ENCODE data around the gene BICDL2. TPM values are rescaled to one million over a fixed set of nuclear protein-coding genes. Genes with fewer than 3 reads are reported as not detected.

Gene BICDL2
- total and polyA plus RNA-seq, 2 of the 4 experiments (the other 2 are of a cell fraction), result 0.17 to 0.18 TPM

- in situ Hi-C loops (cut with MboI; ENCODE audit: low sequenced_read_pairs) (no loop called here), intact Hi-C loops (cut with micrococcal nuclease) (no loop called here), dilution Hi-C loops (cut with HindIII; ENCODE audit: low sequenced_read_pairs, unreplicated experiment) (no loop called here)
- H3K9me3 ChIP-seq (ENCODE audit: control insufficient read depth, insufficient read depth, low read length), result no peaks in the 10 kb centered on the region
- H3K18ac ChIP-seq (ENCODE audit: low read depth, low read length), result no peak overlapping the region
- no peak overlapping the region; the same call in 1 of the 2 replicates for H3K14ac ChIP-seq (replicated peaks; ENCODE audit: low read depth, low read length)
- no peaks in the 10 kb centered on the region for H3K27me3 ChIP-seq (ENCODE audit: control insufficient read depth, insufficient read depth, low read length)
- no peak overlapping the region for H2AK9ac ChIP-seq (replicated peaks; ENCODE audit: low read depth, low read length, poor library complexity)
- peaks cover 6% of the 10 kb centered on the region for H3K4me1 ChIP-seq (ENCODE audit: control insufficient read depth, insufficient read depth, low read length)
- H2BK20ac ChIP-seq (ENCODE audit: low read depth, low read length), result no peak overlapping the region
- ChIA-PET CTCF (interaction anchor here (0.6 kb wide), 1 partner anchor 566 kb away, joined by 3 read pairs; no protein-coding TSS in a partner anchor), POLR2A (ENCODE audit: unreplicated experiment) (interaction anchor here (0.7 kb wide), 1 partner anchor 260 kb away, joined by 3 read pairs; the partner anchor contains the start of gene PRSS27)
- no peaks in the 10 kb centered on the region for H4K20me1 ChIP-seq (ENCODE audit: insufficient read depth, low read length)
- peak overlapping the region; percentile 57; the same call in 1 of the 2 replicates for H3K9ac ChIP-seq (ENCODE audit: low read depth, low read length)
- H3K4ac ChIP-seq (ENCODE audit: low read depth, low read length), result peak overlapping the region; percentile 61; the same call in 1 of the 2 replicates
- H4K5ac ChIP-seq (ENCODE audit: low read depth, low read length), result no peak overlapping the region
- H4K8ac ChIP-seq (ENCODE audit: low read depth in 2 of 2, low read length in 2 of 2), result no peak overlapping the region
- H3K23ac ChIP-seq (ENCODE audit: low read depth, low read length), result 0 out of 2 replicates have a peak overlapping the region, but pooled peaks have one; percentile 35
- WGBS, 2 experiments (ENCODE audit: extremely low coverage in 2 of 2, insufficient read length in 1 of 2), result 2% methylated on average over 10 of the region's 43 CpGs; no CpG with 5 or more reads in 1 of the 2 experiments
- peak overlapping the region; percentile 65; the same call in 1 of the 2 replicates for H2AK5ac ChIP-seq (ENCODE audit: low read depth, low read length)
- no peak overlapping the region for H2BK120ac ChIP-seq (ENCODE audit: low read depth, low read length)
- no peaks in the 10 kb centered on the region for H3K36me3 ChIP-seq (ENCODE audit: control insufficient read depth, insufficient read depth, low read length)
- peak overlapping the region; percentile 85 for H3K4me2 ChIP-seq (ENCODE audit: low read depth, low read length)
- no peak overlapping the region for H2BK15ac ChIP-seq (ENCODE audit: low read depth, low read length)
- H4K91ac ChIP-seq (ENCODE audit: insufficient read depth, low read depth, low read length), result no peak overlapping the region
- peak overlapping the region; percentile 51; the same call in 1 of the 2 replicates for H3K27ac ChIP-seq (ENCODE audit: insufficient read depth, low read length)
- H2AFZ ChIP-seq (replicated peaks; ENCODE audit: low read length, poor library complexity), result peak overlapping the region; percentile 98
- peaks cover 14 to 22% of the 10 kb centered on the region in 2 experiments for H3K79me1 ChIP-seq (ENCODE audit: low read depth in 1 of 2, low read length in 2 of 2)
- BruUV-seq (replicated peaks), result no TSS peak
- no peak for ATAC-seq (ENCODE audit: low read depth)
- H3K56ac ChIP-seq (ENCODE audit: extremely low read depth, insufficient read depth, low read length), result no peak overlapping the region
- H3K4me3 ChIP-seq (ENCODE audit: insufficient read depth, low read depth, low read length), result peak overlapping the region; percentile 94
- DNase-seq, result peak; percentile 2
- TF ChIP-seq BHLHE40 (IDR thresholded peaks at IDR 0.05; ENCODE audit: low read depth, low read length) (no peak), USF2 (IDR thresholded peaks at IDR 0.05; ENCODE audit: low read depth, low read length) (no peak), RAD21 (IDR thresholded peaks at IDR 0.05; ENCODE audit: low read length) (no peak), SMC3 (IDR thresholded peaks at IDR 0.05; ENCODE audit: low read depth, low read length) (no peak), RCOR1 (IDR thresholded peaks at IDR 0.05; ENCODE audit: insufficient replicate concordance, low read length) (no peak), RFX5 (IDR thresholded peaks at IDR 0.05; ENCODE audit: low read depth, low read length) (no peak)
- H3K9me1 ChIP-seq (ENCODE audit: insufficient read depth, low read length), result 0 out of 2 replicates have a peak, but pooled peaks cover 4% of the 10 kb centered on the region
- H2BK5ac ChIP-seq (ENCODE audit: low read depth, low read length, poor library complexity, severe bottlenecking), result no peak overlapping the region
Measured at GRCh38 chr16:2979669-2980226, 57.0 kb downstream of the BICDL2 start.

Small RNAs within 50 kb of the gene (microRNA-seq; reads per million reads assigned to microRNA genes)
- gene LINC00514 (ENCODE audit: insufficient read depth, insufficient read length), result not detected
- not detected for gene RNU1-22P (ENCODE audit: insufficient read depth, insufficient read length)

Small RNAs within 50 kb of the gene (small RNA-seq; reads per million reads assigned to genes)
- 0 reads per million in 5 experiments for gene LINC00514
- 0 to 4.8 (median 0.15) reads per million in 5 experiments for gene RNU1-22P

Other genes starting within 250 kb of the BICDL2 start
- not detected in 2 replicates for gene PRSS33, start 249.4 kb downstream of the BICDL2 start, total RNA-seq (2012; rRNA removed)
- gene PRSS33, start 249.4 kb downstream of the BICDL2 start, polyA plus RNA-seq (2012; rRNA removed), result not detected in 2 replicates
- gene PRSS41, start 238.5 kb downstream of the BICDL2 start, total RNA-seq (2012; rRNA removed), result not detected in 2 replicates
- not detected in 2 replicates for gene PRSS41, start 238.5 kb downstream of the BICDL2 start, polyA plus RNA-seq (2012; rRNA removed)
- gene PRSS21, start 219.7 kb downstream of the BICDL2 start, total RNA-seq (2012; rRNA removed), result not detected in 2 replicates
- gene PRSS21, start 219.7 kb downstream of the BICDL2 start, polyA plus RNA-seq (2012; rRNA removed), result 0.21 and 0.47 TPM in 2 replicates
- 0.28 and 0.54 TPM in 2 replicates for gene ZG16B, start 206.6 kb downstream of the BICDL2 start, total RNA-seq (2012; rRNA removed)
- gene ZG16B, start 206.6 kb downstream of the BICDL2 start, polyA plus RNA-seq (2012; rRNA removed), result 0.46 and 0.65 TPM in 2 replicates
- gene PRSS22, start 178.8 kb downstream of the BICDL2 start, total RNA-seq (2012; rRNA removed), result not detected in 2 replicates
- gene PRSS22, start 178.8 kb downstream of the BICDL2 start, polyA plus RNA-seq (2012; rRNA removed), result not detected in 2 replicates
- gene FLYWCH2, start 153.7 kb downstream of the BICDL2 start, total RNA-seq (2012; rRNA removed), result 42.3 and 48.9 TPM in 2 replicates
- 66.3 and 77.2 TPM in 2 replicates for gene FLYWCH2, start 153.7 kb downstream of the BICDL2 start, polyA plus RNA-seq (2012; rRNA removed)
- gene FLYWCH1, start 125.0 kb downstream of the BICDL2 start, total RNA-seq (2012; rRNA removed), result 14.3 and 16.1 TPM in 2 replicates
- 25.2 and 32.3 TPM in 2 replicates for gene FLYWCH1, start 125.0 kb downstream of the BICDL2 start, polyA plus RNA-seq (2012; rRNA removed)
- gene KREMEN2, start 72.7 kb downstream of the BICDL2 start, total RNA-seq (2012; rRNA removed), result not detected in 2 replicates
- 0.03 and 0.11 TPM in 2 replicates for gene KREMEN2, start 72.7 kb downstream of the BICDL2 start, polyA plus RNA-seq (2012; rRNA removed)
- gene PAQR4, start 67.6 kb downstream of the BICDL2 start, total RNA-seq (2012; rRNA removed), result 2.2 TPM in 2 replicates
- gene PAQR4, start 67.6 kb downstream of the BICDL2 start, polyA plus RNA-seq (2012; rRNA removed), result 10.0 and 10.1 TPM in 2 replicates
- 1.8 and 2.8 TPM in 2 replicates for gene PKMYT1, start 56.5 kb downstream of the BICDL2 start, total RNA-seq (2012; rRNA removed)
- gene PKMYT1, start 56.5 kb downstream of the BICDL2 start, polyA plus RNA-seq (2012; rRNA removed), result 14.9 and 18.7 TPM in 2 replicates
- gene CLDN9, start 24.0 kb downstream of the BICDL2 start, total RNA-seq (2012; rRNA removed), result not detected in 2 replicates
- 0.05 TPM in 1 of 2 replicates, not detected in the other for gene CLDN9, start 24.0 kb downstream of the BICDL2 start, polyA plus RNA-seq (2012; rRNA removed)
- not detected in 2 replicates for gene CLDN6, start 18.8 kb downstream of the BICDL2 start, total RNA-seq (2012; rRNA removed)
- gene CLDN6, start 18.8 kb downstream of the BICDL2 start, polyA plus RNA-seq (2012; rRNA removed), result 0.07 and 0.14 TPM in 2 replicates
- 103 and 118 TPM in 2 replicates for gene TNFRSF12A, start 16.6 kb downstream of the BICDL2 start, total RNA-seq (2012; rRNA removed)
- 304 and 346 TPM in 2 replicates for gene TNFRSF12A, start 16.6 kb downstream of the BICDL2 start, polyA plus RNA-seq (2012; rRNA removed)
- gene HCFC1R1, start 13.0 kb downstream of the BICDL2 start, total RNA-seq (2012; rRNA removed), result 7.2 and 9.7 TPM in 2 replicates
- 57.9 and 121 TPM in 2 replicates for gene HCFC1R1, start 13.0 kb downstream of the BICDL2 start, polyA plus RNA-seq (2012; rRNA removed)
- gene THOC6, start 12.9 kb downstream of the BICDL2 start, total RNA-seq (2012; rRNA removed), result 16.1 and 16.8 TPM in 2 replicates
- 23.1 and 26.0 TPM in 2 replicates for gene THOC6, start 12.9 kb downstream of the BICDL2 start, polyA plus RNA-seq (2012; rRNA removed)
- not detected in 2 replicates for gene MMP25, start 9.6 kb upstream of the BICDL2 start, total RNA-seq (2012; rRNA removed)
- gene MMP25, start 9.6 kb upstream of the BICDL2 start, polyA plus RNA-seq (2012; rRNA removed), result 0.07 TPM in 2 replicates
- 21.7 and 25.6 TPM in 2 replicates for gene IL32, start 28.7 kb upstream of the BICDL2 start, total RNA-seq (2012; rRNA removed)
- gene IL32, start 28.7 kb upstream of the BICDL2 start, polyA plus RNA-seq (2012; rRNA removed), result 95.7 and 99.9 TPM in 2 replicates
- not detected in 2 replicates for gene ZSCAN10, start 62.4 kb upstream of the BICDL2 start, total RNA-seq (2012; rRNA removed)
- gene ZSCAN10, start 62.4 kb upstream of the BICDL2 start, polyA plus RNA-seq (2012; rRNA removed), result not detected in 2 replicates
- gene ZNF205, start 75.6 kb upstream of the BICDL2 start, total RNA-seq (2012; rRNA removed), result 8.2 and 8.3 TPM in 2 replicates
- 12.7 and 14.5 TPM in 2 replicates for gene ZNF205, start 75.6 kb upstream of the BICDL2 start, polyA plus RNA-seq (2012; rRNA removed)
- gene ZNF213, start 98.1 kb upstream of the BICDL2 start, total RNA-seq (2012; rRNA removed), result 0.56 and 0.72 TPM in 2 replicates
- gene ZNF213, start 98.1 kb upstream of the BICDL2 start, polyA plus RNA-seq (2012; rRNA removed), result 4.0 and 4.1 TPM in 2 replicates
- gene OR1F1, start 151.3 kb upstream of the BICDL2 start, total RNA-seq (2012; rRNA removed), result not detected in 2 replicates
- gene OR1F1, start 151.3 kb upstream of the BICDL2 start, polyA plus RNA-seq (2012; rRNA removed), result 0.12 and 0.27 TPM in 2 replicates
- gene ZNF200, start 198.2 kb upstream of the BICDL2 start, total RNA-seq (2012; rRNA removed), result 7.5 and 8.3 TPM in 2 replicates
- 2.8 and 3.7 TPM in 2 replicates for gene ZNF200, start 198.2 kb upstream of the BICDL2 start, polyA plus RNA-seq (2012; rRNA removed)
- gene MEFV, start 219.7 kb upstream of the BICDL2 start, total RNA-seq (2012; rRNA removed), result not detected in 2 replicates
- gene MEFV, start 219.7 kb upstream of the BICDL2 start, polyA plus RNA-seq (2012; rRNA removed), result not detected in 2 replicates
- 36.1 and 40.3 TPM in 2 replicates for gene ZNF263, start 246.5 kb upstream of the BICDL2 start, total RNA-seq (2012; rRNA removed)
- gene ZNF263, start 246.5 kb upstream of the BICDL2 start, polyA plus RNA-seq (2012; rRNA removed), result 17.1 and 20.8 TPM in 2 replicates

Measured in IMR-90 (cell line).